Endothelial cell of umbilical vein (primary cell): ENCODE results near the gene H2AZ1. TPM values are rescaled to one million over a fixed set of nuclear protein-coding genes. Genes with fewer than 3 reads are reported as not detected.
A peak's percentile ranks its signal among the peaks of the same experiment; 100 is the strongest.

Source experiments
- BruUV-seq: library from RNA; stranded (reverse); fragments of 400-500 nt; replicated peaks from 2 replicates; lab custom pipeline; 2021; lab: Mats Ljungman, UMichigan
- CTCF ChIA-PET: fragments of 300-600, 350-600 bp; sonication (Branson Sonifier 250); formaldehyde crosslinking; loops from one replicate; lab custom pipeline; 2021; ENCODE audit warnings: antibody characterized with exemption, inconsistent platforms; lab: Charles Lee
- POLR2A ChIA-PET: fragments of 300-600, 350-600 bp; sonication (Branson Sonifier 250); formaldehyde crosslinking; loops from one replicate; lab custom pipeline; 2021; ENCODE audit warnings: antibody characterized with exemption, inconsistent platforms; lab: Charles Lee
- DNase-seq: peaks from one replicate; pipeline ENCODE4 v3.0.0-alpha.2; 2011; ENCODE audit warnings: low read depth, low spot score
- FAIRE-seq: peaks from 2 replicates; lab custom pipeline; 2011; peaks lifted over from hg19 to GRCh38; lab: Jason Lieb, UNC
- H2AFZ ChIP-seq: 2 replicates; pipeline ENCODE4 v1.6.0; 2012; ENCODE audit warnings: low read depth, low read length, control low read depth, inconsistent platforms
- H3K27ac ChIP-seq: 2 replicates; pipeline ENCODE4 v1.5.1; 2011; ENCODE audit warnings: low read depth, mild to moderate bottlenecking, control low read depth, low read length, moderate library complexity; ENCODE audit not compliant: insufficient read depth
- H3K27me3 ChIP-seq, 2 experiments: 2 replicates each; pipeline versions ENCODE4 v1.6.0 to v1.6.1; 2011; ENCODE audit warnings: low read length in 2 of 2, mixed read lengths in 1 of 2; ENCODE audit not compliant: control insufficient read depth in 2 of 2, insufficient read depth in 2 of 2
- H3K36me3 ChIP-seq, 2 experiments: 2 replicates in 1 of 2; 3 replicates in 1 of 2; pipeline ENCODE4 v1.5.1; 2011; ENCODE audit warnings: low read length in 2 of 2, mild to moderate bottlenecking in 1 of 2, moderate library complexity in 1 of 2; ENCODE audit not compliant: control insufficient read depth in 2 of 2, insufficient read depth in 2 of 2; ENCODE audit errors: extremely low read depth in 1 of 2
- H3K4me1 ChIP-seq: 3 replicates; pipeline ENCODE4 v1.5.1; 2011; ENCODE audit warnings: mild to moderate bottlenecking, low read length; ENCODE audit not compliant: control insufficient read depth, insufficient read depth; ENCODE audit errors: extremely low read depth
- H3K4me2 ChIP-seq: 2 replicates; pipeline ENCODE4 v1.6.1; 2011; ENCODE audit warnings: low read length, control low read depth, mixed read lengths; ENCODE audit not compliant: insufficient read depth
- H3K4me3 ChIP-seq, 3 experiments: fragments of 200-600 bp in 1 of 3; sonication (generic), shearing (Covaris generic) in 1 of 3; replicated peaks in 1 of 3; 2 replicates each; pipeline ENCODE4 v1.5.1; 2011 to 2016; ENCODE audit warnings: control low read depth in 3 of 3, low read length in 3 of 3, mild to moderate bottlenecking in 2 of 3, inconsistent platforms in 1 of 3, low read depth in 1 of 3, moderate library complexity in 1 of 3; ENCODE audit not compliant: insufficient read depth in 1 of 3
- H3K79me2 ChIP-seq: 2 replicates; pipeline ENCODE4 v1.6.0; 2012; ENCODE audit warnings: low read length, inconsistent platforms; ENCODE audit not compliant: control insufficient read depth, insufficient read depth
- H3K9ac ChIP-seq: replicated peaks from 2 replicates; pipeline ENCODE3; 2011; ENCODE audit warnings: low read length, control low read depth; ENCODE audit not compliant: insufficient read depth; ENCODE audit errors: extremely low read depth
- H3K9me1 ChIP-seq: replicated peaks from 3 replicates; pipeline ENCODE4 v1.6.0; 2011; ENCODE audit warnings: mild to moderate bottlenecking, low read length; ENCODE audit not compliant: control insufficient read depth, insufficient read depth; ENCODE audit errors: extremely low read depth
- H3K9me3 ChIP-seq: replicated peaks from 2 replicates; pipeline ENCODE4 v1.5.1; 2012; ENCODE audit warnings: low read length, inconsistent platforms; ENCODE audit not compliant: control insufficient read depth, insufficient read depth
- H4K20me1 ChIP-seq: replicated peaks from 2 replicates; pipeline ENCODE3; 2011; ENCODE audit warnings: mild to moderate bottlenecking, low read length; ENCODE audit not compliant: control insufficient read depth, insufficient read depth; ENCODE audit errors: extremely low read depth
- EZH2 ChIP-seq: IDR thresholded peaks from 2 replicates; pipeline ENCODE4 v1.6.1; 2012; ENCODE audit warnings: borderline replicate concordance, low read depth, mild to moderate bottlenecking, moderate library complexity, low read length, inconsistent platforms; ENCODE audit not compliant: severe bottlenecking
- FOS ChIP-seq: IDR thresholded peaks from 2 replicates; pipeline ENCODE4 v1.6.1; 2011; ENCODE audit warnings: mild to moderate bottlenecking, low read length, moderate library complexity, borderline replicate concordance; ENCODE audit not compliant: insufficient read depth
- GATA2 ChIP-seq: IDR thresholded peaks from 2 replicates; pipeline ENCODE4 v1.7.0; 2011; ENCODE audit warnings: low read depth, mild to moderate bottlenecking, moderate library complexity, mixed read lengths, low read length; ENCODE audit not compliant: insufficient read length, insufficient read depth
- JUN ChIP-seq: IDR thresholded peaks from 2 replicates; pipeline ENCODE4 v1.6.1; 2011; ENCODE audit warnings: borderline replicate concordance, low read depth; ENCODE audit not compliant: insufficient read length, insufficient read depth
- MYC ChIP-seq: IDR thresholded peaks from one replicate; pipeline ENCODE4 v1.6.1; 2011; ENCODE audit warnings: mild to moderate bottlenecking, low read depth, low read length
- POLR2A ChIP-seq: IDR thresholded peaks from 2 replicates; pipeline ENCODE4 v1.6.1; 2012; ENCODE audit warnings: low read depth, mild to moderate bottlenecking, control low read depth, low read length
- POLR2AphosphoS5 ChIP-seq: IDR thresholded peaks from 2 replicates; pipeline ENCODE4 v1.6.1; 2012; ENCODE audit warnings: low read depth, mild to moderate bottlenecking, control low read depth, low read length, moderate library complexity; ENCODE audit not compliant: insufficient read depth
- dilution Hi-C: fragments of 300-500 bp; cut with MboI; formaldehyde crosslinking; loops from one replicate; pipeline ENCODE4 v1.15.0; 2019; ENCODE audit warnings: low sequenced_read_pairs; ENCODE audit not compliant: extremely low pct_ligation_motif_present
- intact Hi-C: fragments of 100-400 bp; cut with micrococcal nuclease; formaldehyde crosslinking; loops from one replicate; pipeline ENCODE4 v1.10.0; 2022
- polyA plus RNA-seq, 4 experiments: library from polyadenylated mRNA; depleted of rRNA in 3 of 4; stranded (reverse) in 3 of 4; unstranded in 1 of 4; fragments of >200 nt; gene quantifications; 2 replicates each; pipeline versions ENCODE4 v1.2.1 to v1.2.3, GENCODE V29; 2011 to 2012; ENCODE audit warnings: missing spikeins in 1 of 4
- total RNA-seq: library from RNA; stranded (reverse); gene quantifications from 2 replicates; pipeline ENCODE4 v1.2.3, GENCODE V29; 2021
- TF ChIP-seq, protein P1 (sequence below), 2 donors: IDR thresholded peaks; 1 replicate in 1 of 2; 2 replicates in 1 of 2; pipeline ENCODE4 v1.5.1; 2011; ENCODE audit warnings: low read length in 2 of 2, mild to moderate bottlenecking in 2 of 2, moderate library complexity in 2 of 2, control low read depth in 1 of 2, inconsistent platforms in 1 of 2, low read depth in 1 of 2; ENCODE audit not compliant: insufficient read depth in 1 of 2; ENCODE audit errors: extremely low read depth in 1 of 2
- TF ChIP-seq, protein P2 (sequence below): IDR thresholded peaks from 2 replicates; pipeline ENCODE4 v1.6.1; 2011; ENCODE audit not compliant: insufficient read depth, insufficient read length

The H2AZ1 gene
- total and polyA plus RNA-seq, 2 donors (not counting 3 experiments of a cell fraction or from before 2014, with no cell fraction given): 682 to 715 TPM

DNA sequence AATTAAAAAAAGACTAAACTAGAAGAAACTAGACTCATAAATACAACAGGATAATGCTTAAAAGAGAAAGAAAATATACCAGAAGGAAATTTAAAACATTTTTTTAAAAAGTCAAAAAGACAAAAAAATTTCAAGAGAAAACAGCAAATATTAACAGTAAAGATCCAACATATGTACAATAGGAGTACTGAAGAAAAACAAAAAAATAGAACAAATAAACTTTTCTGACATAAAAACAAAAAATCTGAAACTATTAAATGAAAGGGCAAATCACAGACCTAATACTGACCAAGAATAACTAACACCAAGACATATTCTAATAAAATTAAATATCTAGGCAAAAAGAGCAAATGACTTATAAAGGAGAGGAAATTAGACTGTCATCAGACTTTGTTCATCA lies 15.2 kb downstream of the H2AZ1 start:
- H3K9me3 ChIP-seq: no peaks in the 10 kb centered on the region
- H3K9me1 ChIP-seq: no peaks in the 10 kb centered on the region
- TF ChIP-seq MYC: no peak
- no peak for TF ChIP-seq POLR2A
- TF ChIP-seq JUN: no peak
- TF ChIP-seq FOS: no peak
- no peak for TF ChIP-seq EZH2
- TF ChIP-seq POLR2AphosphoS5: no peak
- TF ChIP-seq, protein P1, sequence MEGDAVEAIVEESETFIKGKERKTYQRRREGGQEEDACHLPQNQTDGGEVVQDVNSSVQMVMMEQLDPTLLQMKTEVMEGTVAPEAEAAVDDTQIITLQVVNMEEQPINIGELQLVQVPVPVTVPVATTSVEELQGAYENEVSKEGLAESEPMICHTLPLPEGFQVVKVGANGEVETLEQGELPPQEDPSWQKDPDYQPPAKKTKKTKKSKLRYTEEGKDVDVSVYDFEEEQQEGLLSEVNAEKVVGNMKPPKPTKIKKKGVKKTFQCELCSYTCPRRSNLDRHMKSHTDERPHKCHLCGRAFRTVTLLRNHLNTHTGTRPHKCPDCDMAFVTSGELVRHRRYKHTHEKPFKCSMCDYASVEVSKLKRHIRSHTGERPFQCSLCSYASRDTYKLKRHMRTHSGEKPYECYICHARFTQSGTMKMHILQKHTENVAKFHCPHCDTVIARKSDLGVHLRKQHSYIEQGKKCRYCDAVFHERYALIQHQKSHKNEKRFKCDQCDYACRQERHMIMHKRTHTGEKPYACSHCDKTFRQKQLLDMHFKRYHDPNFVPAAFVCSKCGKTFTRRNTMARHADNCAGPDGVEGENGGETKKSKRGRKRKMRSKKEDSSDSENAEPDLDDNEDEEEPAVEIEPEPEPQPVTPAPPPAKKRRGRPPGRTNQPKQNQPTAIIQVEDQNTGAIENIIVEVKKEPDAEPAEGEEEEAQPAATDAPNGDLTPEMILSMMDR (IDR thresholded peaks at IDR 0.05; ENCODE audit: extremely low read depth in 1 of 2, insufficient read depth in 1 of 2, low read depth in 1 of 2, low read length in 2 of 2): no peak
- no peak for TF ChIP-seq GATA2
- TF ChIP-seq, protein P2, sequence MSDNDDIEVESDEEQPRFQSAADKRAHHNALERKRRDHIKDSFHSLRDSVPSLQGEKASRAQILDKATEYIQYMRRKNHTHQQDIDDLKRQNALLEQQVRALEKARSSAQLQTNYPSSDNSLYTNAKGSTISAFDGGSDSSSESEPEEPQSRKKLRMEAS: no peak
- no TSS peak for BruUV-seq
- H2AFZ ChIP-seq: no peak overlapping the region
- H3K9ac ChIP-seq: no peak overlapping the region
- CTCF ChIA-PET: interaction anchor here (1.9 kb wide), 1 partner anchor 13 kb away, joined by 5 read pairs; no protein-coding TSS in a partner anchor
- H3K79me2 ChIP-seq: peaks cover 80% of the 10 kb centered on the region
- POLR2A ChIA-PET: interaction anchor here (0.5 kb wide), 1 partner anchor 12 kb away, joined by 3 read pairs; no protein-coding TSS in a partner anchor
- no peak overlapping the region for H3K4me2 ChIP-seq
- H3K36me3 ChIP-seq: no peaks in the 10 kb centered on the region
- H4K20me1 ChIP-seq: peaks cover 6% of the 10 kb centered on the region
- no peaks in the 10 kb centered on the region for H3K27me3 ChIP-seq
- dilution Hi-C loops (no loop called here), intact Hi-C loops (no loop called here)
- no peak for FAIRE-seq
- H3K4me3 ChIP-seq: no peak overlapping the region
- DNase-seq: peak; percentile 14
- H3K4me1 ChIP-seq: no peaks in the 10 kb centered on the region
- no peak overlapping the region for H3K27ac ChIP-seq
